ENCODE measurements around the gene LPAR2. TPM values are rescaled to one million over a fixed set of nuclear protein-coding genes. Genes with fewer than 3 reads are reported as not detected.

The LPAR2 gene
- polyA plus RNA-seq, 4 donors = 8.0 to 21.6 (median 11.9) TPM

DNA sequence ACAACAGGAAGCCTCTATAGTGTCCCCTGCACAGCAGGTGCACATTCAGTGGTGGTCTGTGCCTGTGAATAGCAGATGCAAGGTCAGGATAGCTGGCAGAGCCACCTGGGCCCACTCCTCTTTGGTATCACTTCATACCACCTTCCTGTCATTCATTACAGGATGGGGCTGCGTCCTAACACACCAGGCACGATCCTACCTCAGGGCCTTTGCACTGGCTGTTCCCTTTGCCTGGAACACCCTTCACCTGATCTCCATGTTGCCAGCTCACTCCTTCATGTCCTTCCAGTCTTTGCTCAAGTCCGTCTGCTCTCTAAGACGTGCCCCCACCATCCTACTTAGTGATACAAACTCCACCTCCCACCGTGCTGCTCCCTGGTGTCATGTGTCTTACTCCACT lies 4.6 kb upstream of the LPAR2 start:
- FAIRE-seq (no peak), DNase-seq (no peak)
- no peaks in the 10 kb centered on the region for H3K4me1 ChIP-seq (ENCODE audit: control insufficient read depth in 3 of 3, insufficient read depth in 2 of 3, low read depth in 1 of 3, low read length in 2 of 3)
- peaks cover 7 to 30% (median 16%) of the 10 kb centered on the region in 3 donors for H3K36me3 ChIP-seq (ENCODE audit: control insufficient read depth in 3 of 3, insufficient read depth in 2 of 3, low read depth in 1 of 3, low read length in 3 of 3)
- H3K4me3 ChIP-seq (ENCODE audit: low read depth in 1 of 3, low read length in 3 of 3) = no peak overlapping the region
- no peaks in the 10 kb centered on the region for H3K9me3 ChIP-seq (ENCODE audit: control insufficient read depth in 2 of 2, insufficient read depth in 1 of 2, low read depth in 1 of 2, low read length in 1 of 2)
- no peaks in the 10 kb centered on the region for H3K27me3 ChIP-seq (ENCODE audit: control insufficient read depth in 3 of 3, insufficient read depth in 3 of 3, low read length in 3 of 3)
- no peak overlapping the region for H3K27ac ChIP-seq (ENCODE audit: low read depth in 1 of 3, low read length in 2 of 3)
- 88 to 94% (median 92%) methylated on average over 5 of the region's 5 CpGs for WGBS, 3 donors

DNA sequence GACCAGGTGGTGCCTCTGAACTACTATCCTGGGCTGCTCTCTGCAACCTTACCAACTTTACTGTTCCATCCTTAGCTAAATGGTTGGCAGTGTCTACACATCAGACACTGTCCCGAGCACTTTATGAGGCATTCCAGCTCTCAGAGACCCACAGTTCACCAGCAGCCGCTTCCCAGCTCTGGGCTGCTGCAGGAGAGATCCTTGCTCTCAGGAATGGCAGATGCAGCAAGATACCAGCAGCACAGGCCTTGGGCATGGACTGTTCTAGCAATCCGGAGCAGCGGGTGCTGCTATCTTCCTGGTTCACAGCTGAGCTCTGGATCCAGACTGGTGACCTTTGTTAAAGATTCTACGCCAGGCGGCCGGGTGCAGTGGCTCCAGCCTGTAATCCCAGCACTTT lies 3.3 kb upstream of the LPAR2 start:
- Histone ChIP-seq H3K27me3 (ENCODE audit: control insufficient read depth in 3 of 3, insufficient read depth in 3 of 3, low read length in 3 of 3) (no peaks in the 10 kb centered on the region), H3K9me3 (ENCODE audit: control insufficient read depth in 2 of 2, insufficient read depth in 1 of 2, low read depth in 1 of 2, low read length in 1 of 2) (no peaks in the 10 kb centered on the region), H3K27ac (ENCODE audit: low read depth in 1 of 3, low read length in 2 of 3) (no peak overlapping the region), H3K4me1 (ENCODE audit: control insufficient read depth in 3 of 3, insufficient read depth in 2 of 3, low read depth in 1 of 3, low read length in 2 of 3) (no peaks in the 10 kb centered on the region), H3K36me3 (ENCODE audit: control insufficient read depth in 3 of 3, insufficient read depth in 2 of 3, low read depth in 1 of 3, low read length in 3 of 3) (peaks cover 7 to 22% (median 13%) of the 10 kb centered on the region in 3 donors), H3K4me3 (ENCODE audit: low read depth in 1 of 3, low read length in 3 of 3) (no peak overlapping the region)
- WGBS, 3 donors = 89 to 95% (median 92%) methylated on average over 7 of the region's 7 CpGs
- no peak for DNase-seq
- no peak for FAIRE-seq

DNA sequence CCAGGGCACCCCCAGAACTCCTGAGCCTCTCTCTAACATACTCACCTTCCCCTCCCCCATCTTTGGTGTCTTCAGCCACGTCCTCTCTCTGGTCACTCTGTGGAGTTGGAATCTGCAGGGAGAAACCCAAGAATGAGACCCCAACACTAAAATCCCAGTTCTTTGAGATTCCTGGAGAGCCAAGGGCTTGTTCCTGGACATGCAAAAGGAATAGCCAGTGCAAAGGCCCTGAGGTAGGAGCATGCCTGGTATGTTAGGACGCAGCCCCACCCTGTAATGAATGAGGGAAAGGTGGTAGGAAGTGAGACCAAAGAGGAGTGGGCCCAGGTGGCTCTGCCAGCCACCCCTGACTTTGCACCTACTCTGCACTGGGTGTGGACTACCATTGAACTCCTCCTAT lies 2.4 kb upstream of the LPAR2 start:
- no peak for FAIRE-seq
- H3K4me3 ChIP-seq (ENCODE audit: low read depth in 1 of 3, low read length in 3 of 3) = no peak overlapping the region
- WGBS, 3 donors = 96 to 98% (median 97%) methylated on average over 2 of the region's 2 CpGs
- H3K27me3 ChIP-seq (ENCODE audit: control insufficient read depth in 3 of 3, insufficient read depth in 3 of 3, low read length in 3 of 3) = no peaks in the 10 kb centered on the region
- H3K36me3 ChIP-seq (ENCODE audit: control insufficient read depth in 3 of 3, insufficient read depth in 2 of 3, low read depth in 1 of 3, low read length in 3 of 3) = peaks cover 7 to 19% (median 13%) of the 10 kb centered on the region in 3 donors
- H3K4me1 ChIP-seq (ENCODE audit: control insufficient read depth in 3 of 3, insufficient read depth in 2 of 3, low read depth in 1 of 3, low read length in 2 of 3) = no peaks in the 10 kb centered on the region
- H3K27ac ChIP-seq (ENCODE audit: low read depth in 1 of 3, low read length in 2 of 3) = no peak overlapping the region
- no peaks in the 10 kb centered on the region for H3K9me3 ChIP-seq (ENCODE audit: control insufficient read depth in 2 of 2, insufficient read depth in 1 of 2, low read depth in 1 of 2, low read length in 1 of 2)
- DNase-seq = no peak

DNA sequence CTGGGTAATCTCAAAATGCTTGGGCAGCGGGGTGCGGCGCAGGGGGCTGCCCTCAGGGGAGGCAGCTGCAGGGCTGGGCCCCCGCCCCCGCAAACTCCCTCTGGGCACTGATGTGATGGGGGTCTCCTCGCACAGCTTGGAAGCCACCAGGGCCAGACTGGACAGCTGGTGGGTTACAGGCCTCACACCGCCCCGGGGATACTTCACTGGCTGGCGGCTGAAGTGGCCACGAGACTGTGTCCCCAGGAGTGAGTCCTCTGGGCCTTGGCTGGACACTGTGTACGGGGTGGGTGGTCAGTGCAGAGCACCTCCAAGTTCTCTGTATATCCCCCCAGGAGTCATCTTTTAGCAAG lies 2.0 kb upstream of the LPAR2 start:
- Histone ChIP-seq H3K9me3 (ENCODE audit: control insufficient read depth in 2 of 2, insufficient read depth in 1 of 2, low read depth in 1 of 2, low read length in 1 of 2) (no peaks in the 10 kb centered on the region), H3K36me3 (ENCODE audit: control insufficient read depth in 3 of 3, insufficient read depth in 2 of 3, low read depth in 1 of 3, low read length in 3 of 3) (peaks cover 7 to 15% (median 11%) of the 10 kb centered on the region in 3 donors), H3K27me3 (ENCODE audit: control insufficient read depth in 3 of 3, insufficient read depth in 3 of 3, low read length in 3 of 3) (no peaks in the 10 kb centered on the region), H3K4me1 (ENCODE audit: control insufficient read depth in 3 of 3, insufficient read depth in 2 of 3, low read depth in 1 of 3, low read length in 2 of 3) (no peaks in the 10 kb centered on the region), H3K27ac (ENCODE audit: low read depth in 1 of 3, low read length in 2 of 3) (no peak overlapping the region), H3K4me3 (ENCODE audit: low read depth in 1 of 3, low read length in 3 of 3) (no peak overlapping the region)
- FAIRE-seq (no peak), DNase-seq (no peak)
- 95 to 98% (median 96%) methylated on average over 11 of the region's 11 CpGs for WGBS, 3 donors

DNA sequence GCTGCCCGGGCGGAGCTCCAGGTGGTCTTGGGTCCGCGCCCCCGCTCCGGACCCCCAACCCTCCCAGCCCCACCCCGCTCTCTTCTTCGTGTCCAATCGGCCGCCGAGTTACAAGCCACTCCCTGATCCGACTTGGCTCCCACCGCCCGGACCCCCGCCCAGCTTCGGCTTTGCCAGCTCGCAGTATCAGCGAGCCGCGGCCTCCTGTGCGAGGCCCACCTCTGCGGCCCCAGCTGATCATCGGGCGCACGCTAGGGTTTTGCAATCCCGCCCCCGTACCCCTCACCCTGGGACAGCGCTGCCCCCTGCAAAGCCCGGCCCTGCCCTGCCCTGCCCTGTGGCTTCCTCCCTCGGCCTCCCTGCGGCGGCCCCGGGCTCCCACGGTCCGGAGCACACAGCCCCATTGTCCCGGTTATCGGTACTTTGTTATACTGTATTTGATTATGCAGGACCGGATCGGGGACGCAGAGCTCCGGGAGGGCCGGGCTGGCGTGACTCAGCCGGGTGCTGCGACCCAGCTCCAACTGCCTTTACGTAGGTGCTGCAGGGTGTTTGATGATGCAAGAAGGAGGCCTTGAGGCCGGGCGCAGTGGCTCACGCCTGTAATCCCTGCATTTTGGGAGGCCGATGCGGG lies 598 bp upstream of the LPAR2 start:
- FAIRE-seq (no peak), DNase-seq (peak; percentile 71 to 72)
- Histone ChIP-seq H3K27ac (ENCODE audit: low read depth in 1 of 3, low read length in 2 of 3) (peak overlapping the region; percentile 22 to 82 (median 58)), H3K4me1 (ENCODE audit: control insufficient read depth in 3 of 3, insufficient read depth in 2 of 3, low read depth in 1 of 3, low read length in 2 of 3) (no peaks in the 10 kb centered on the region), H3K27me3 (ENCODE audit: control insufficient read depth in 3 of 3, insufficient read depth in 3 of 3, low read length in 3 of 3) (no peaks in the 10 kb centered on the region), H3K4me3 (ENCODE audit: low read depth in 1 of 3, low read length in 3 of 3) (peak overlapping the region; percentile 51 to 66 (median 55)), H3K36me3 (ENCODE audit: control insufficient read depth in 3 of 3, insufficient read depth in 2 of 3, low read depth in 1 of 3, low read length in 3 of 3) (peaks cover 0 to 8% (median 5%) of the 10 kb centered on the region in 3 donors), H3K9me3 (ENCODE audit: control insufficient read depth in 2 of 2, insufficient read depth in 1 of 2, low read depth in 1 of 2, low read length in 1 of 2) (no peaks in the 10 kb centered on the region)
- WGBS, 3 donors = 2 to 11% (median 6%) methylated on average over 47 to 51 of the region's 51 CpGs

DNA sequence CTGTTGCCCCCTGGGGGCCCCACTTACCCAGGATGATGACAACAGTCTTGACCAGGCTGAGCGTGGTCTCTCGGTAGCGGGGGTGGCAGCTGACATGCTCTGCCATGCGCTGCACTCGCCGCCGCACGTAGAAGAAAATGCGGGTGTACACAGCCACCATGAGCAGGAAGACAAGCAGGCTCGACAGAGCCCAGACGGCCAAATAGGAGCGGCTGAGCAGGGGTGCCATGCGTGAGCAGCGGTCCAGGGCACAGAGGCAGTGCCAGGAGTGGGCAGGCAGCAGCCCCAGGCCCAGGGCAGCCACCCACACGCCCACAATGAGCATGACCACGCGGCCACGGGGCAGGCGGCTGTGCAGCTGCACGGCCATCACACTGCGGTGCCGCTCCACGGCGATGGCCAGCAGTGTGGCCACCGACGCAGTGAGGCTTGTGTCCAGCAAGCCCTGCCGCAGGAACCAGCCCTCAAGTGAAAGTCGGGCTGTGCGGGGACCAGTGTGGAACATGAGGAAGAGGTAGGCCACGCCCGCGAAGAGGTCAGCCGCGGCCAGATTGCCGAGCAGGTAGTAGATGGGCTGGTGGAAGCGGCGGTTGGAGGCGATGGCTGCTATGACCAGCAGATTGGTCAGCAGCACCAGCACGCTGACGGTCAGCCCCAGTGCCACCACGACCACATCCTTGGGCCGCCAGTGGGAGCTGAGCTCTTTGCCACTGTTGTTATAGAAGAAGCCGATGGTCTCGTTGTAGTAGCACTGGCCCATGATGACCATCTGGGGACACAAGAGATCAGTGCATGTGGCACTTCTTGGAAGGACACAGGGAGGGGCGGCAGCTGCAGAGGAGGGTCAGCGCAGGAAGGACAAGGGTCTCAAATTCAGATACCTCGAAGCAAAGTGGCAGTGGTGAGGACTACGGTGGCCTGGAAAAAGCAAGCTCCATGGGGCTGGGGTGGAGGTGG lies 1.2 kb downstream of the LPAR2 start:
- FAIRE-seq (no peak), DNase-seq (no peak)
- H3K4me3 ChIP-seq (ENCODE audit: low read depth in 1 of 3, low read length in 3 of 3) = peak overlapping the region in 2 of 3 donors; percentile 50 to 66
- H3K36me3 ChIP-seq (ENCODE audit: control insufficient read depth in 3 of 3, insufficient read depth in 2 of 3, low read depth in 1 of 3, low read length in 3 of 3) = peaks cover 0 to 7% (median 0%) of the 10 kb centered on the region in 3 donors
- WGBS, 3 donors = 92 to 95% (median 93%) methylated on average over 47 to 48 of the region's 48 CpGs
- no peak overlapping the region for H3K27ac ChIP-seq (ENCODE audit: low read depth in 1 of 3, low read length in 2 of 3)
- H3K4me1 ChIP-seq (ENCODE audit: control insufficient read depth in 3 of 3, insufficient read depth in 2 of 3, low read depth in 1 of 3, low read length in 2 of 3) = no peaks in the 10 kb centered on the region
- H3K27me3 ChIP-seq (ENCODE audit: control insufficient read depth in 3 of 3, insufficient read depth in 3 of 3, low read length in 3 of 3) = no peaks in the 10 kb centered on the region
- H3K9me3 ChIP-seq (ENCODE audit: control insufficient read depth in 2 of 2, insufficient read depth in 1 of 2, low read depth in 1 of 2, low read length in 1 of 2) = no peaks in the 10 kb centered on the region

DNA sequence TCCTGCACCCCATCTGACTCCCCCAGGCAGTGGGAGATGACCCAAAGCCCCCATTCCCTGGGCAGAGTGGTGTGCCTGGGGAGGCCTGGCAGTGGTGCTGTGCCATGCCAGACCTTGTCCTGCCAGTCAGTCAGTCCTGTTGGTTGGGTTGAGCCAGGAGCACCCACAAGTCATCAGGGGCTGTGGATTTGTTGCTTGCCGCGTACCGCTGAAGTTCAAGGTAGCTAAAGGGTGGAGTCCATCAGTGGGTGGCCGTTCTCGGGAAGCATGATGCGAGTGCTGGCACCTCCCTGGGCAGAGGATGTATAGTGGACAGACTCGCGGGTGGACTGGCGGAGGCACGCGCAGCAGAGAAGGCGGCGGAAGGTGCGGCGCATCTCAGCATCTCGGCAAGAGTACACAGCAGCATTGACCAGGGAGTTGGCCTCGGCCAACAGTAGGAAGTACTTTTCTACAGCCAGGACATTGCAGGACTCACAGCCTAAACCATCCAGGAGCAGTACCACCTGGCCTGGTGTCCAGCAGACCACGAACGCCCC lies 3.9 kb downstream of the LPAR2 start:
- Histone ChIP-seq H3K4me3 (ENCODE audit: low read depth in 1 of 3, low read length in 3 of 3) (no peak overlapping the region), H3K4me1 (ENCODE audit: control insufficient read depth in 3 of 3, insufficient read depth in 2 of 3, low read depth in 1 of 3, low read length in 2 of 3) (peaks cover 0 to 1% (median 0%) of the 10 kb centered on the region in 3 donors), H3K9me3 (ENCODE audit: control insufficient read depth in 2 of 2, insufficient read depth in 1 of 2, low read depth in 1 of 2, low read length in 1 of 2) (no peaks in the 10 kb centered on the region), H3K27ac (ENCODE audit: low read depth in 1 of 3, low read length in 2 of 3) (no peak overlapping the region), H3K27me3 (ENCODE audit: control insufficient read depth in 3 of 3, insufficient read depth in 3 of 3, low read length in 3 of 3) (no peaks in the 10 kb centered on the region), H3K36me3 (ENCODE audit: control insufficient read depth in 3 of 3, insufficient read depth in 2 of 3, low read depth in 1 of 3, low read length in 3 of 3) (peaks cover 0 to 7% (median 0%) of the 10 kb centered on the region in 3 donors)
- no peak for FAIRE-seq
- 94 to 96% (median 95%) methylated on average over 19 of the region's 19 CpGs for WGBS, 3 donors
- no peak for DNase-seq

DNA sequence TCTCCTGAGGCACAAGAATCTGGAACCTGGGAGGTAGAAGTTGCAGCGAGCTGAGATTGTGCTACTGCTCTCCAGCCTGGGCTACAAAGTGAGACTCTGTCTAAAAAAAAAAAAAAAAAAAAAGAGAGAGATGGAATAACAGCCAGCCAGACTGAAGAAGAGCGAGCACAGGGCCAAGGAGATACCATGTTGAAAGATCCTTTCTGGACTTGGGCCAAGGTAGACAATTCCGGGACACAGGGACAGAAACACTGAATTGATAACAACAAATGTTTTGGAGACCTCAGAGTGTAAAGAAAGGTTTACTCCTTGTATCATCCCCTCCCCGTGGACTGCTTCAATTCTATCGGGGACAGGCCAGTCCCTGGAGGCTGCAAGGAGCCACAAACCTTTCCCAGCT lies 4.6 kb downstream of the LPAR2 start:
- H3K4me1 ChIP-seq (ENCODE audit: control insufficient read depth in 3 of 3, insufficient read depth in 2 of 3, low read depth in 1 of 3, low read length in 2 of 3) = peaks cover 0 to 6% (median 0%) of the 10 kb centered on the region in 3 donors
- H3K27ac ChIP-seq (ENCODE audit: low read depth in 1 of 3, low read length in 2 of 3) = no peak overlapping the region
- H3K27me3 ChIP-seq (ENCODE audit: control insufficient read depth in 3 of 3, insufficient read depth in 3 of 3, low read length in 3 of 3) = no peaks in the 10 kb centered on the region
- no peak for DNase-seq
- peaks cover 0 to 7% (median 0%) of the 10 kb centered on the region in 3 donors for H3K36me3 ChIP-seq (ENCODE audit: control insufficient read depth in 3 of 3, insufficient read depth in 2 of 3, low read depth in 1 of 3, low read length in 3 of 3)
- no peaks in the 10 kb centered on the region for H3K9me3 ChIP-seq (ENCODE audit: control insufficient read depth in 2 of 2, insufficient read depth in 1 of 2, low read depth in 1 of 2, low read length in 1 of 2)
- no peak overlapping the region for H3K4me3 ChIP-seq (ENCODE audit: low read depth in 1 of 3, low read length in 3 of 3)
- 84 to 90% (median 89%) methylated on average over 5 of the region's 5 CpGs for WGBS, 3 donors
- no peak for FAIRE-seq
